Smooth muscle cell (in vitro differentiated cells): ENCODE results near the gene MYO10. TPM values are rescaled to one million over a fixed set of nuclear protein-coding genes. Genes with fewer than 3 reads are reported as not detected.

Source experiments
- DNase-seq: peaks from one replicate; lab custom pipeline; 2025; ENCODE audit not compliant: unreplicated experiment; lab: John Stamatoyannopoulos, UW
- H2AFZ ChIP-seq: fragments of 200-600 bp; sonication (generic); 2 replicates; pipeline ENCODE4 v1.6.0; 2016; ENCODE audit warnings: antibody characterized with exemption, low read depth, mild to moderate bottlenecking
- H3F3A ChIP-seq: fragments of 200-600 bp; sonication (generic); 2 replicates; pipeline ENCODE4 v1.6.0; 2017; ENCODE audit warnings: antibody characterized with exemption, low read depth
- H3K27ac ChIP-seq: fragments of 200-600 bp; sonication (generic); 2 replicates; pipeline ENCODE4 v1.5.1; 2016; ENCODE audit warnings: low read depth, mild to moderate bottlenecking
- H3K27me3 ChIP-seq: fragments of 200-600 bp; sonication (generic); 2 replicates; pipeline ENCODE4 v1.6.1; 2016; ENCODE audit warnings: low read depth, mild to moderate bottlenecking
- H3K36me3 ChIP-seq: fragments of 200-600 bp; sonication (generic); 2 replicates; pipeline ENCODE4 v1.5.1; 2016; ENCODE audit warnings: low read depth
- H3K4me1 ChIP-seq: fragments of 200-600 bp; sonication (generic); 2 replicates; pipeline ENCODE4 v1.5.1; 2016; ENCODE audit warnings: low read depth
- H3K4me2 ChIP-seq: fragments of 200-600 bp; sonication (generic); 2 replicates; pipeline ENCODE4 v1.6.0; 2016; ENCODE audit warnings: mild to moderate bottlenecking
- H3K4me3 ChIP-seq: fragments of 200-600 bp; sonication (generic); 2 replicates; pipeline ENCODE4 v1.5.1; 2016; ENCODE audit warnings: mild to moderate bottlenecking
- H3K79me2 ChIP-seq: fragments of 200-600 bp; sonication (generic); 2 replicates; pipeline ENCODE4 v1.6.0; 2016; ENCODE audit warnings: low read depth, mild to moderate bottlenecking
- H3K9ac ChIP-seq: fragments of 200-600 bp; sonication (generic); 2 replicates; pipeline ENCODE4 v1.6.0; 2016; ENCODE audit warnings: low read depth
- H3K9me3 ChIP-seq: fragments of 200-600 bp; sonication (generic); replicated peaks from 2 replicates; pipeline ENCODE4 v1.5.1; 2016; ENCODE audit warnings: low read depth
- H4K20me1 ChIP-seq: fragments of 200-600 bp; sonication (generic); 2 replicates; pipeline ENCODE4 v1.6.0; 2016; ENCODE audit warnings: low read depth
- WGBS: methylation state at CpG from one replicate; pipeline ENCODE4 v1.1.7; 2016; ENCODE audit warnings: low lambda C conversion rate; 5-methylcytosine and 5-hydroxymethylcytosine counted together
- polyA plus RNA-seq: library from polyadenylated mRNA; unstranded; fragments of >200 nt; fragmentation: Nextera tagmentation; extraction: Ambion mirVana; gene quantifications from 2 replicates; pipeline ENCODE4 v1.2.1, GENCODE V29; 2016
- total RNA-seq: library from RNA; depleted of rRNA; stranded (reverse); fragments of >200 nt; gene quantifications from 2 replicates; pipeline ENCODE4 v1.2.3, GENCODE V29; 2014
- TF ChIP-seq, protein P1 (sequence below): fragments of 200-600 bp; sonication (generic); IDR thresholded peaks from 2 replicates; pipeline ENCODE4 v1.5.1; 2017; ENCODE audit warnings: borderline replicate concordance, mild to moderate bottlenecking, antibody characterized with exemption; ENCODE audit not compliant: insufficient read depth, poor library complexity, severe bottlenecking

The MYO10 gene
- total and polyA plus RNA-seq, 2 experiments from 2014 or later = 76.4 to 96.8 TPM

DNA sequence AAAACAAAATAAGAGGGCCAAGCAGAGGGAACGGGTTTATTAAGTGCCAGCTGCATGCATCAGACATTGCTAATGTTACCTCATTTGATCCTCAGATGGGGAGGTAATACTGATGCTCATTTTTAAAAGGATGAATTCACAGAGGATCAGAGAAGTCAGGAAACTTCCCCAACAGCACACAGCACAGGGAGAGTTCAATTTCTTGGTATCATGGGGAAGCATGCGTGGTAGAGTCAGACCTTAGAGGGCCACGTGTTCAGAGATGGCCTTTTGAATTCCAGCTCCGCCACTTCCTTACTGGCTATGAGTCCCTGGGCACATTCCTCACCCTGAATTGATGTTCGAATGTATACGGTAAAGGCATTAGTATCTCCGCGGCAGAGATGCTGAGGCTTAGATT is 108.3 kb downstream of the MYO10 start:
- TF ChIP-seq, protein P1, sequence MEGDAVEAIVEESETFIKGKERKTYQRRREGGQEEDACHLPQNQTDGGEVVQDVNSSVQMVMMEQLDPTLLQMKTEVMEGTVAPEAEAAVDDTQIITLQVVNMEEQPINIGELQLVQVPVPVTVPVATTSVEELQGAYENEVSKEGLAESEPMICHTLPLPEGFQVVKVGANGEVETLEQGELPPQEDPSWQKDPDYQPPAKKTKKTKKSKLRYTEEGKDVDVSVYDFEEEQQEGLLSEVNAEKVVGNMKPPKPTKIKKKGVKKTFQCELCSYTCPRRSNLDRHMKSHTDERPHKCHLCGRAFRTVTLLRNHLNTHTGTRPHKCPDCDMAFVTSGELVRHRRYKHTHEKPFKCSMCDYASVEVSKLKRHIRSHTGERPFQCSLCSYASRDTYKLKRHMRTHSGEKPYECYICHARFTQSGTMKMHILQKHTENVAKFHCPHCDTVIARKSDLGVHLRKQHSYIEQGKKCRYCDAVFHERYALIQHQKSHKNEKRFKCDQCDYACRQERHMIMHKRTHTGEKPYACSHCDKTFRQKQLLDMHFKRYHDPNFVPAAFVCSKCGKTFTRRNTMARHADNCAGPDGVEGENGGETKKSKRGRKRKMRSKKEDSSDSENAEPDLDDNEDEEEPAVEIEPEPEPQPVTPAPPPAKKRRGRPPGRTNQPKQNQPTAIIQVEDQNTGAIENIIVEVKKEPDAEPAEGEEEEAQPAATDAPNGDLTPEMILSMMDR = no peak
- Histone ChIP-seq H3K79me2 (peaks cover 95% of the 10 kb centered on the region), H3K9ac (no peak overlapping the region), H3K9me3 (no peaks in the 10 kb centered on the region), H3K27ac (no peak overlapping the region), H3K4me1 (no peaks in the 10 kb centered on the region), H3K4me2 (no peak overlapping the region), H3F3A (no peaks in the 10 kb centered on the region), H2AFZ (no peak overlapping the region), H3K27me3 (no peaks in the 10 kb centered on the region), H3K4me3 (no peak overlapping the region), H3K36me3 (no peaks in the 10 kb centered on the region), H4K20me1 (peaks cover 98% of the 10 kb centered on the region)
- 96% methylated on average over 8 of the region's 8 CpGs for WGBS
- no peak for DNase-seq

DNA sequence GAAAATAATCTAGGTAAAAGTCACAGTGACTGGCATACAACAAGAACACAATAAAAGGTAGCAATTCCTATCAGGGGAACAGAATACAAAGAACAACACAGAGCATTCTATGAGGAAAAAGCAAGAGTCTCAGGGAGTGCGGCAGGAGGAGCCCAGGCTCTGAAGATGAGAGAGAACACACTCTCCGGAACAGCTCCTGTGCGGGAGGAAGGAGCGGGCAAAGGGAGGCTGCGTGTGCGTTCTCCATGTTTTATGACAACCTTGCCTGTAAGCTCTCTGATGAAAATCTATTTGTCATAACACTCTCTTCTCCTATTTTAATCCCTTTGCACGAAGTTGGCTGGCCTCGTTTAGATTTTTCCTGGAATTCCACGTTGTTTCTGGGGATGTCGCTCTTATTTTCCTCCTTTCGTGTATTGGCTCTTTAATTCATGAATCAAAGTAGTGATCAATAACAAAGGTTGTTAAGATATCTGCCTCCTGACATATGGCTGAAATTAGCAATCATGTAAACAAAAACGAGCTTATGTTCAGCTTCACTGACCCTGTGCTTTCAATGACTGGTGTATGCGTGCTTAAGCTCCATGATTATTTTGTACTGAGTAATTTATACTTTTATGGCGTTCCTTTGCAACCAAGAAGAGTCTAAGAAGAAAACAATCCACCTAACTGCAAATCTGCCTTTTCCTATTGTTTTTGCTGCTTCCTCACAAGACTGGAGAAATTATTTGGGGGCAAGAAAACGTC is 109.5 kb downstream of the MYO10 start:
- no peaks in the 10 kb centered on the region for H3F3A ChIP-seq
- no peak overlapping the region for H3K4me2 ChIP-seq
- peaks cover 96% of the 10 kb centered on the region for H4K20me1 ChIP-seq
- H3K36me3 ChIP-seq = no peaks in the 10 kb centered on the region
- TF ChIP-seq, protein P1 = no peak
- H3K27ac ChIP-seq = no peak overlapping the region
- H3K79me2 ChIP-seq = peaks cover 93% of the 10 kb centered on the region
- DNase-seq = no peak
- no peak overlapping the region for H3K9ac ChIP-seq
- no peak overlapping the region for H3K4me3 ChIP-seq
- no peaks in the 10 kb centered on the region for H3K9me3 ChIP-seq
- H3K4me1 ChIP-seq = no peaks in the 10 kb centered on the region
- H3K27me3 ChIP-seq = no peaks in the 10 kb centered on the region
- no peak overlapping the region for H2AFZ ChIP-seq
- WGBS = 89% methylated on average over 15 of the region's 15 CpGs

DNA sequence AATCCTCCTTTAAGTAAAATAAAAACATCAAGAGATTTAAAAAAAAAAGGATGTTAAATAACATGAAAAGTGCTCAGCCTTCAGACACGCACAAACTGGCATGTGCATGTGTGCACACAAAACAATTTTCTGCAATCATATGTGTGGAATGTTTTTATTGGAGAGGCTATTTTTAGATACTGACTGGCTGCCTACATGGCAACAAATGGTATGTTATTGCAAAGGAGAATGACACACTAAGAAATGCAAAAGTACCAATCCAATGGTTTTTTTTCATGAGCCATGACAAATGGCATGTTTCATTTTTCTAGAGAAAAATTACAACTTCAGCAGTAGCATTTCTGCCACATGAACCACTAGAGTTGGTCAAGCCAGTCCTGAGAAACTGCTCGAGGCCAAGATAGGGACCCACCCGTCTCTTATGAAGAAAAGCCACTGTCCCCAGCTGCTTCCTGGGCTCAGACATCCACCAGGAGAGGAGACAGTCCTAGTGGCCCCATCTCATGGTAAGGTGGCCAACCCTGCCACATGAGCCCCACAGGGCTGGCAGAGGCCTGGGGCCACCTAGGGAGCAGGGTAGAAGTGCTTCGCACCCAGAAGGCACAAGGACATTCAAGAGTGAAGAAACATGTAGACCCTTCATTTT is 116.4 kb downstream of the MYO10 start:
- Histone ChIP-seq H3K27me3 (no peaks in the 10 kb centered on the region), H3K9ac (peak overlapping the region; percentile 59), H3F3A (peaks cover 6% of the 10 kb centered on the region), H3K4me3 (no peak overlapping the region), H3K79me2 (peaks cover 84% of the 10 kb centered on the region), H4K20me1 (peaks cover 94% of the 10 kb centered on the region), H3K36me3 (no peaks in the 10 kb centered on the region), H3K4me2 (peak overlapping the region; percentile 34), H2AFZ (no peak overlapping the region), H3K27ac (peak overlapping the region; percentile 84), H3K9me3 (no peaks in the 10 kb centered on the region), H3K4me1 (peaks cover 6% of the 10 kb centered on the region)
- WGBS = 75% methylated on average over 4 of the region's 4 CpGs
- DNase-seq = no peak
- TF ChIP-seq, protein P1 = no peak
